GM12878 (cell line): ENCODE measurements around the gene SYNDIG1. TPM values are rescaled to one million over a fixed set of nuclear protein-coding genes. Genes with fewer than 3 reads are reported as not detected.

Experiments
- ATAC-seq: fragments of 200-7000 bp; cut with Tn5 transposase; 3 replicates; pipeline ENCODE4 v1.9.1; 2020; ENCODE audit warnings: mild to moderate bottlenecking, moderate library complexity
- BruUV-seq: library from RNA; stranded (reverse); fragments of 400-500 nt; replicated peaks from 2 replicates; lab custom pipeline; 2021; lab: Mats Ljungman, UMichigan
- CTCF ChIA-PET: fragments of 300-600 bp; sonication (Branson Sonifier 250); formaldehyde crosslinking; extraction: SDS; loops from one replicate; lab custom pipeline; 2021; ENCODE audit warnings: inconsistent platforms; lab: Yijun Ruan, JAX
- POLR2A ChIA-PET: fragments of 350-600 bp; formaldehyde crosslinking; extraction: SDS; loops from one replicate; lab custom pipeline; 2021; ENCODE audit warnings: inconsistent platforms; lab: Charles Lee
- RAD21 ChIA-PET: fragments of 300-600 bp; sonication (Branson Sonifier 250); formaldehyde crosslinking; loops from one replicate; lab custom pipeline; 2023; ENCODE audit warnings: antibody characterized with exemption; ENCODE audit not compliant: unreplicated experiment; lab: Charles Lee
- SMC1A ChIA-PET: fragments of 300-600 bp; sonication (Branson Sonifier 250); formaldehyde crosslinking; loops from one replicate; lab custom pipeline; 2023; ENCODE audit not compliant: unreplicated experiment, uncharacterized antibody; lab: Charles Lee
- DNase-seq: peaks from one replicate; pipeline ENCODE4 v3.0.0-alpha.2; 2011; ENCODE audit warnings: low read depth, low spot score
- FAIRE-seq: peaks from 3 replicates; lab custom pipeline; 2011; peaks lifted over from hg19 to GRCh38; lab: Jason Lieb, UNC
- H2AFZ ChIP-seq: 2 replicates; pipeline ENCODE4 v1.6.0; 2011; ENCODE audit warnings: low read depth, low read length, control low read depth; ENCODE audit not compliant: control insufficient read depth
- H3K27ac ChIP-seq: 2 replicates; pipeline ENCODE4 v1.5.1; 2011; ENCODE audit warnings: control low read depth; ENCODE audit not compliant: control insufficient read depth, insufficient read depth
- H3K27me3 ChIP-seq, 2 experiments: replicated peaks in 1 of 2; 2 replicates each; pipeline versions ENCODE4 v1.6.0 to v1.6.1; 2011; ENCODE audit warnings: low read length in 1 of 2; ENCODE audit not compliant: control insufficient read depth in 2 of 2, insufficient read depth in 2 of 2
- H3K36me3 ChIP-seq, 2 experiments: 2 replicates each; pipeline ENCODE4 v1.5.1; 2011; ENCODE audit warnings: low read length in 1 of 2; ENCODE audit not compliant: control insufficient read depth in 2 of 2, insufficient read depth in 2 of 2
- H3K4me1 ChIP-seq: 2 replicates; pipeline ENCODE4 v1.6.1; 2011; ENCODE audit warnings: mild to moderate bottlenecking, low read length, moderate library complexity, mixed read lengths; ENCODE audit not compliant: control insufficient read depth, insufficient read depth
- H3K4me2 ChIP-seq: 2 replicates; pipeline ENCODE4 v1.6.0; 2011; ENCODE audit warnings: control low read depth; ENCODE audit not compliant: control insufficient read depth, insufficient read depth
- H3K4me3 ChIP-seq: fragments of 200-600 bp; sonication (generic); 2 replicates; pipeline ENCODE4 v1.5.1; 2016
- H3K79me2 ChIP-seq: 2 replicates; pipeline ENCODE4 v1.6.0; 2011; ENCODE audit warnings: low read length; ENCODE audit not compliant: control insufficient read depth, insufficient read depth
- H3K9ac ChIP-seq: 2 replicates; pipeline ENCODE4 v1.8.0; 2011; ENCODE audit warnings: low read length, control low read depth, mixed read lengths; ENCODE audit not compliant: control insufficient read depth, insufficient read depth
- H3K9me3 ChIP-seq: replicated peaks from 3 replicates; pipeline ENCODE4 v1.5.1; 2011; ENCODE audit warnings: mild to moderate bottlenecking, low read length; ENCODE audit not compliant: control insufficient read depth, insufficient read depth
- H4K20me1 ChIP-seq: 2 replicates; pipeline ENCODE4 v1.6.0; 2011; ENCODE audit not compliant: control insufficient read depth, insufficient read depth
- ATF7 ChIP-seq: fragments of 450-650 bp; IDR thresholded peaks from 2 replicates; pipeline ENCODE4 v1.6.1; 2016; ENCODE audit warnings: low read depth, mild to moderate bottlenecking
- SKIL ChIP-seq: fragments of 450-650 bp; IDR thresholded peaks from 2 replicates; pipeline ENCODE4 v1.6.1; 2017; ENCODE audit warnings: mild to moderate bottlenecking, low read depth, inconsistent platforms; ENCODE audit not compliant: poor library complexity, severe bottlenecking
- SMC3 ChIP-seq: IDR thresholded peaks from 2 replicates; pipeline ENCODE4 v1.6.1; 2011; ENCODE audit warnings: low read length, improper control_type of control experiment, borderline replicate concordance
- SUZ12 ChIP-seq: fragments of 200-600 bp; sonication (generic); IDR thresholded peaks from one replicate; pipeline ENCODE4 v1.6.1; 2018; ENCODE audit warnings: antibody characterized with exemption, mild to moderate bottlenecking; ENCODE audit not compliant: unreplicated experiment
- WRNIP1 ChIP-seq: IDR thresholded peaks from 2 replicates; pipeline ENCODE4 v1.6.1; 2011; ENCODE audit warnings: low read depth, low read length, improper control_type of control experiment, borderline replicate concordance
- YBX1 ChIP-seq: fragments of 450-650 bp; IDR thresholded peaks from 2 replicates; pipeline ENCODE4 v1.6.1; 2016; ENCODE audit warnings: antibody characterized with exemption
- ZNF217 ChIP-seq: fragments of 450-650 bp; IDR thresholded peaks from 2 replicates; pipeline ENCODE4 v1.6.1; 2017; ENCODE audit warnings: antibody characterized with exemption, mild to moderate bottlenecking
- WGBS: methylation state at CpG from one replicate; pipeline ENCODE4 v1.1.6; 2016; ENCODE audit warnings: low lambda C conversion rate; ENCODE audit not compliant: insufficient replicate concordance, insufficient coverage; ENCODE audit errors: missing lambda C conversion rate; 5-methylcytosine and 5-hydroxymethylcytosine counted together
- in situ Hi-C: fragments of 300-500 bp; cut with MboI; formaldehyde crosslinking; loops from 9 replicates; pipeline ENCODE4 v1.14.3; 2018; ENCODE audit warnings: mixed read lengths
- intact Hi-C: fragments of 100-400 bp; cut with micrococcal nuclease; formaldehyde crosslinking; loops from one replicate; pipeline ENCODE4 v1.14.2; 2022; ENCODE audit not compliant: unreplicated experiment
- polyA plus RNA-seq, 11 experiments: library from polyadenylated mRNA; depleted of rRNA in 4 of 11; unstranded in 6 of 11; stranded (reverse) in 5 of 11; fragments of >200 nt; fragmentation: Nextera tagmentation in 4 of 11; fragmentation: Illumina TruSeq in 1 of 11; extraction: Ambion mirVana in 4 of 11; extraction: Trizol in 1 of 11; gene quantifications; 1 replicate in 1 of 11; 2 replicates in 10 of 11; pipeline versions ENCODE4 v1.2.1 to v1.2.3, GENCODE V29; 2011 to 2016; ENCODE audit warnings: inconsistent platforms in 2 of 11, missing spikeins in 2 of 11, low read depth in 1 of 11
- total RNA-seq, 4 experiments: library from RNA; depleted of rRNA in 3 of 4; stranded (reverse); fragments of >200 nt in 3 of 4; fragmentation: Illumina TruSeq in 1 of 4; extraction: Trizol in 1 of 4; gene quantifications; 2 replicates each; pipeline versions ENCODE4 v1.2.1 to v1.2.3, GENCODE V29; 2013 to 2021
- TF ChIP-seq, protein P1 (sequence below): fragments of 450-650 bp; conservative IDR thresholded peaks from 2 replicates; pipeline ENCODE4 v1.6.1; 2017; ENCODE audit warnings: mild to moderate bottlenecking, moderate library complexity

SYNDIG1 gene
- total and polyA plus RNA-seq, 10 of the 15 experiments (the other 5 are each of a cell fraction or from before 2014, with no cell fraction given) = not detected

- H3K4me3 ChIP-seq = no peak overlapping the region
- RAD21 ChIA-PET = no interaction called here
- 44% methylated on average over 11 of the region's 11 CpGs for WGBS
- SMC1A ChIA-PET = no interaction called here
- no peaks in the 10 kb centered on the region for H3K27me3 ChIP-seq
- no peak overlapping the region for H2AFZ ChIP-seq
- CTCF ChIA-PET = no interaction called here
- no peaks in the 10 kb centered on the region for H3K36me3 ChIP-seq
- no peak overlapping the region for H3K27ac ChIP-seq
- intact Hi-C loops (no loop called here), in situ Hi-C loops (no loop called here)
- H3K4me2 ChIP-seq = no peak overlapping the region
- no TSS peak for BruUV-seq
- no peaks in the 10 kb centered on the region for H4K20me1 ChIP-seq
- H3K9ac ChIP-seq = no peak overlapping the region
- no peaks in the 10 kb centered on the region for H3K79me2 ChIP-seq
- no peak for FAIRE-seq
- no peak for TF ChIP-seq YBX1
- no peak for TF ChIP-seq SUZ12
- TF ChIP-seq WRNIP1 = no peak
- TF ChIP-seq SMC3 = no peak
- no peak for TF ChIP-seq ATF7
- TF ChIP-seq SKIL = no peak
- TF ChIP-seq, protein P1, sequence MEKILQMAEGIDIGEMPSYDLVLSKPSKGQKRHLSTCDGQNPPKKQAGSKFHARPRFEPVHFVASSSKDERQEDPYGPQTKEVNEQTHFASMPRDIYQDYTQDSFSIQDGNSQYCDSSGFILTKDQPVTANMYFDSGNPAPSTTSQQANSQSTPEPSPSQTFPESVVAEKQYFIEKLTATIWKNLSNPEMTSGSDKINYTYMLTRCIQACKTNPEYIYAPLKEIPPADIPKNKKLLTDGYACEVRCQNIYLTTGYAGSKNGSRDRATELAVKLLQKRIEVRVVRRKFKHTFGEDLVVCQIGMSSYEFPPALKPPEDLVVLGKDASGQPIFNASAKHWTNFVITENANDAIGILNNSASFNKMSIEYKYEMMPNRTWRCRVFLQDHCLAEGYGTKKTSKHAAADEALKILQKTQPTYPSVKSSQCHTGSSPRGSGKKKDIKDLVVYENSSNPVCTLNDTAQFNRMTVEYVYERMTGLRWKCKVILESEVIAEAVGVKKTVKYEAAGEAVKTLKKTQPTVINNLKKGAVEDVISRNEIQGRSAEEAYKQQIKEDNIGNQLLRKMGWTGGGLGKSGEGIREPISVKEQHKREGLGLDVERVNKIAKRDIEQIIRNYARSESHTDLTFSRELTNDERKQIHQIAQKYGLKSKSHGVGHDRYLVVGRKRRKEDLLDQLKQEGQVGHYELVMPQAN = no peak
- TF ChIP-seq ZNF217 = no peak
- no peak for ATAC-seq
- no peaks in the 10 kb centered on the region for H3K9me3 ChIP-seq
- POLR2A ChIA-PET = no interaction called here
- DNase-seq = no peak
- H3K4me1 ChIP-seq = no peaks in the 10 kb centered on the region
These were observed 107.0 kb downstream of the SYNDIG1 start for GRCh38 chr20:24576447-24576846.
